Stomach (tissue), 9 donors: ENCODE results near the gene ARHGAP35. TPM values are rescaled to one million over a fixed set of nuclear protein-coding genes. Genes with fewer than 3 reads are reported as not detected.

ENCODE experiments used
- DNase-seq, 2 donors: peaks; one replicate each; pipeline versions ENCODE4 v3.0.0 to v3.0.0-alpha.2; 2013 to 2019
- H3K27ac ChIP-seq, 5 donors: fragments of 200-600 bp in 4 of 5; sonication (generic) in 4 of 5; one replicate each; pipeline ENCODE4 v1.5.1; 2013 to 2019; ENCODE audit warnings: mild to moderate bottlenecking in 1 of 5, moderate library complexity in 1 of 5
- H3K27me3 ChIP-seq, 3 donors: fragments of 200-600 bp; sonication (generic); one replicate each; pipeline ENCODE4 v1.5.1; 2017 to 2019; ENCODE audit warnings: mixed run types in 1 of 3
- H3K36me3 ChIP-seq, 4 donors: fragments of 200-600 bp; sonication (generic); 1 replicate in 3 of 4; 2 replicates in 1 of 4; pipeline ENCODE4 v1.5.1; 2016 to 2019
- H3K4me1 ChIP-seq, 4 donors: fragments of 200-600 bp; sonication (generic); one replicate each; pipeline ENCODE4 v1.5.1; 2016 to 2019
- H3K4me3 ChIP-seq, 4 donors: fragments of 200-600 bp; sonication (generic) in 3 of 4; one replicate each; pipeline ENCODE4 v1.5.1; 2016 to 2019; ENCODE audit warnings: mild to moderate bottlenecking in 1 of 4
- H3K9me3 ChIP-seq, 4 donors: fragments of 200-600 bp; sonication (generic); one replicate each; pipeline ENCODE4 v1.5.1; 2016 to 2019
- EP300 ChIP-seq: sonication (generic); formaldehyde crosslinking; IDR thresholded peaks from one replicate; pipeline ENCODE4 v1.6.1; 2017; ENCODE audit warnings: antibody characterized with exemption
- POLR2A ChIP-seq, 4 donors: fragments of 450-650 bp; IDR thresholded peaks; one replicate each; pipeline ENCODE4 v1.6.1; 2016; ENCODE audit warnings: antibody characterized with exemption in 4 of 4, control low read depth in 2 of 4, mild to moderate bottlenecking in 1 of 4, moderate library complexity in 1 of 4
- POLR2AphosphoS5 ChIP-seq, 3 donors: sonication (generic); formaldehyde crosslinking; IDR thresholded peaks; one replicate each; pipeline ENCODE4 v1.6.1; 2016; ENCODE audit warnings: antibody characterized with exemption in 3 of 3
- WGBS, 5 donors: extraction: QIAGEN DNeasy Blood & Tissue Kit in 3 of 5; methylation state at CpG; one replicate each; pipeline versions ENCODE4 v1.1.5 to v1.1.7; 2013 to 2018; 5-methylcytosine and 5-hydroxymethylcytosine counted together
- intact Hi-C: fragments of 100-400 bp; cut with DNase I; formaldehyde crosslinking; loops from one replicate; pipeline ENCODE4 v1.15.1; 2023; ENCODE audit warnings: low total_unique reads
- polyA plus RNA-seq, 3 donors: library from polyadenylated mRNA; stranded (reverse); fragments of 200-250 nt; gene quantifications; one replicate each; pipeline ENCODE4 v1.2.3, GENCODE V29; 2013
- total RNA-seq, 5 donors: library from RNA; depleted of rRNA; stranded (reverse); fragments of >200 nt; gene quantifications; one replicate each; pipeline versions ENCODE4 v1.1.0 to v1.2.3, GENCODE V29; 2014 to 2016
- TF ChIP-seq, protein P1 (sequence below), 7 experiments: fragments of 450-650 bp in 4 of 7; fragments of 200-600 bp in 3 of 7; sonication (generic) in 3 of 7; IDR thresholded peaks; one replicate each; pipeline ENCODE4 v1.5.1; 2016 to 2019; ENCODE audit warnings: antibody characterized with exemption in 7 of 7, control low read depth in 2 of 7, mild to moderate bottlenecking in 1 of 7
- donor health status: healthy with polysubstance abuse.
- donor health status: Bipolar disorder and iron deficiency.
- donor health status: healthy.

Gene ARHGAP35
- total and polyA plus RNA-seq, 8 donors, result 5.6 to 200 (median 19.7) TPM

DNA sequence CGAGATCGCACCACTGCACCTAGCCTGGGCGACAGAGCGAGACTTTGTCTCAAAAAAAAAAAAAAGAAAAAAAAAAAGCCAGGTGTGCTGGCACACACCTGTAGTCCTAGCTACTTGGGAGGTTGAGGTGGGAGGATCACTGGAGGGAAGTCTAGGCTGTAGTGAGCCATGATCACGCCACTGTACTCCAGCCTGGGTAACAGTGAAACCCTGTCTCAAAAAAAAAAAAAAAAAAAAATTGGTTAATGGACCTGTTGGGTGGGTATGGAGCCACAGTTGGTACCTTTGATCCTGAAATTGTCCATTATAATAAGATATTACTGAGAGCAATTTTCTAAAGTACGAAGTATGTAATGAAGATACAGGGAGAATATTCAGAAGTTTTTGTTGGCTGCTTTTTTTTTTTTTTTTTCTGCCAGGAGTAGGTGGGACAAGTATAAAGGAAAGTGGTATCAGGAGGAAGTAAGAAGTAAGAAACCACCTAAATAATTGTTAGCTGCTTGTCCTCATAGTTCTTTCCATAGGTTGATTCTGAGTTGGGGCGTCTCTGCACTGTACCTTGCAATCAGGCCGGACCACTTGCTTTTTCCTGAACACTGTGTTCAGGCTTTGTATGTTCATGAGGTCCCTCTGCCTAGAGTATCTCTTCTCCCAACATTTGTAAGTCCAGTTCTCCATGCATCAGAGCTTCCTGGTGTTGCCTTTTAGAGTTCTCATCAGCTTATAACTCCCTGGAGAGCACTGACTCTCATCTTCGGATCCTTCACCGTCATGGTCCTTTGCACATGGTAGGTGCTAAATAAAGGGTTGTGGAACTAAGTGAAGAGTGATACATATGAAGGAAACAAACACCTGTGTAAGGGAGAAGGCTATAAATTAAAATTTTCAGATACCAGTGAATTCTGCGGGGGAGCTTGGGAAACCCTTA, 31.7 kb downstream of the ARHGAP35 start:
- 88 to 95% (median 93%) methylated on average over 11 of the region's 11 CpGs for WGBS, 5 donors
- Histone ChIP-seq H3K9me3 (no peaks in the 10 kb centered on the region), H3K4me3 (no peak overlapping the region), H3K4me1 (peaks cover 0 to 37% (median 9%) of the 10 kb centered on the region in 4 donors), H3K36me3 (no peaks in the 10 kb centered on the region), H3K27ac (no peak overlapping the region), H3K27me3 (no peaks in the 10 kb centered on the region)
- TF ChIP-seq EP300, result no peak
- TF ChIP-seq POLR2AphosphoS5 (IDR thresholded peaks at IDR 0.05), result no peak
- TF ChIP-seq POLR2A (IDR thresholded peaks at IDR 0.05), result no peak
- TF ChIP-seq, protein P1, sequence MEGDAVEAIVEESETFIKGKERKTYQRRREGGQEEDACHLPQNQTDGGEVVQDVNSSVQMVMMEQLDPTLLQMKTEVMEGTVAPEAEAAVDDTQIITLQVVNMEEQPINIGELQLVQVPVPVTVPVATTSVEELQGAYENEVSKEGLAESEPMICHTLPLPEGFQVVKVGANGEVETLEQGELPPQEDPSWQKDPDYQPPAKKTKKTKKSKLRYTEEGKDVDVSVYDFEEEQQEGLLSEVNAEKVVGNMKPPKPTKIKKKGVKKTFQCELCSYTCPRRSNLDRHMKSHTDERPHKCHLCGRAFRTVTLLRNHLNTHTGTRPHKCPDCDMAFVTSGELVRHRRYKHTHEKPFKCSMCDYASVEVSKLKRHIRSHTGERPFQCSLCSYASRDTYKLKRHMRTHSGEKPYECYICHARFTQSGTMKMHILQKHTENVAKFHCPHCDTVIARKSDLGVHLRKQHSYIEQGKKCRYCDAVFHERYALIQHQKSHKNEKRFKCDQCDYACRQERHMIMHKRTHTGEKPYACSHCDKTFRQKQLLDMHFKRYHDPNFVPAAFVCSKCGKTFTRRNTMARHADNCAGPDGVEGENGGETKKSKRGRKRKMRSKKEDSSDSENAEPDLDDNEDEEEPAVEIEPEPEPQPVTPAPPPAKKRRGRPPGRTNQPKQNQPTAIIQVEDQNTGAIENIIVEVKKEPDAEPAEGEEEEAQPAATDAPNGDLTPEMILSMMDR (IDR thresholded peaks at IDR 0.05), result no peak
- no peak for DNase-seq
- intact Hi-C loops, result no loop called here

DNA sequence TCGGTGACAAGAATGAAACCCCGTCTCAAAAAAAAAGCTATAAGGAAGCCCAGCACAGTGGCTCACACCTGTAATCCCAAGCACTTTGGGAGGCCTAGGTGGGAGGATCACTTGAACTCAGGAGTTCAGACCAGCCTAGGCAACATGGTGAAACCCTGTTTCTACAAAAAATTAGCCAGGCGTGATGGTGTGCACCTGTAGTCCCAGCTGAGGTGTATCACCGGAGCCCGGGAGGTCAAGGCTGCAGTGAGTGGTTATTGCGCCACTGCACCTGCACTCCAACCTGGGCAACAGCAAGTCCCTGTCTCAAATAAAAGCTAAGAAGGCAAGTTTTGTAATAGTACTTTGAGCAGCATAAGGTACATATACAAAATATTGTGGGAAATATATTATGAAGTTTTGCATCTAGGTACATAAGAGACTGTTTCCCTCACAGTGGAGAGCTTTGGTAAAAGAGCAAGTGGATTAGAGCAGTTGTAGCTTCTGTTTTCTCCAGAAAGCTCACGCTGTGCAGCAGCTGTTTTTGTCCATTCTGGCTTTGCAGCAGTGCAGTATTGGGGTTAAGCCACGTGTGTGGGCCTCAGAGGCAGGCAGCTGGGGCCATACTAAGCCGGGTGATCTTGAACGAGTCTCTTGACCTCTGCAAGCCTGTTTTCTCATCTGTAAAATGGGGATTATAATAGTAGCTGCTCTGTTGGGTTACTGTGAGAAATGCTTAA, 35.4 kb downstream of the ARHGAP35 start:
- intact Hi-C loops, result no loop called here
- Histone ChIP-seq H3K27me3 (no peaks in the 10 kb centered on the region), H3K4me3 (no peak overlapping the region), H3K36me3 (no peaks in the 10 kb centered on the region), H3K27ac (no peak overlapping the region), H3K9me3 (no peaks in the 10 kb centered on the region), H3K4me1 (peaks cover 0 to 45% (median 13%) of the 10 kb centered on the region in 4 donors)
- TF ChIP-seq POLR2AphosphoS5 (IDR thresholded peaks at IDR 0.05) (no peak), POLR2A (IDR thresholded peaks at IDR 0.05) (no peak), EP300 (no peak)
- TF ChIP-seq, protein P1 (IDR thresholded peaks at IDR 0.05), result no peak
- no peak for DNase-seq
- WGBS, 5 donors, result 82 to 92% (median 89%) methylated on average over 10 of the region's 10 CpGs

DNA sequence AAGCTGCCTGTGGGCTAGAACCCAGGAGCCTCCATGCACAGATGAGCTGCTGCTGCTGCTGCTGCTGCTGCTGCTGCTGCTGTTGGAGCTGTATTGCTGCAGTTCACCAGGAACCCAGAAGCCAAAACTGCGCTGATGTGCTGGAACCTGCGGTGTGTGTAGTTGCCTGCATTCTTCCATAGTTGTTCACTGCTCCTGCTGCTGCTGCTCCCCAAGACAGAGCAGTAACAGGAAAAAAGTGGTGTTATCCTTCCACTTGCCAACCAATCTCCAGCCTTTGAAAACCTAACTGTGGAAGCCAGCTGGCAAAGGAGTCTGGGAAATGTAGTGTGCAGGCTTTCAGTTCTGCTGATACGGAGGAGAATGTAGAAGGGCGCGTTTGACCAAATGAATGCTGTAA, 37.9 kb downstream of the ARHGAP35 start:
- TF ChIP-seq EP300 (no peak), POLR2AphosphoS5 (IDR thresholded peaks at IDR 0.05) (no peak), POLR2A (IDR thresholded peaks at IDR 0.05) (no peak)
- TF ChIP-seq, protein P1 (IDR thresholded peaks at IDR 0.05), result no peak
- peaks cover 23 to 57% (median 34%) of the 10 kb centered on the region in 4 donors for H3K4me1 ChIP-seq
- no peak overlapping the region for H3K4me3 ChIP-seq
- DNase-seq, result peak in 1 of 2 donors; percentile 68
- H3K36me3 ChIP-seq, result no peaks in the 10 kb centered on the region
- intact Hi-C loops, result no loop called here
- H3K27ac ChIP-seq, result no peak overlapping the region
- H3K9me3 ChIP-seq, result no peaks in the 10 kb centered on the region
- 34 to 77% (median 63%) methylated on average over 4 to 5 of the region's 5 CpGs for WGBS, 5 donors
- no peaks in the 10 kb centered on the region for H3K27me3 ChIP-seq

DNA sequence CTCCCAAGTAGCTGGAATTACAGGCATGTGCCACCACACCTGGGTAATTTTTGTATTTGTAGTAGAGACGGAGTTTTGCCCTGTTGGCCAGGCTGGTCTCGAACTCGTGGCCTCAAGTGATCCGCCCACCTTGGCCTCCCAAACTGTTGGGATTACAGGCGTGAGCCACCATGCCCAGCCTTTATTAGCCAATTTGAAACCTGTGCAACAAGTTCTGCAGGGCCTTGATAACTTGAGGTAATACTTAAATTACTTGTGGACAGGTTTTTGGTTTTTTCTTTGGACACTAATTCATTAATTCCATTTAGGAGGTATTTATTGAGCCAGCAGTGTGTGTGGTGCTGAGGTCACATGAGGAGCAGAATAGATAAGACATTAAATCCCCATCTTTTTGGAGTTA, 39.5 kb downstream of the ARHGAP35 start:
- Histone ChIP-seq H3K4me3 (no peak overlapping the region), H3K4me1 (peaks cover 23 to 61% (median 41%) of the 10 kb centered on the region in 4 donors), H3K27ac (no peak overlapping the region), H3K36me3 (no peaks in the 10 kb centered on the region), H3K27me3 (no peaks in the 10 kb centered on the region), H3K9me3 (no peaks in the 10 kb centered on the region)
- intact Hi-C loops, result no loop called here
- TF ChIP-seq EP300 (no peak), POLR2A (IDR thresholded peaks at IDR 0.05) (no peak), POLR2AphosphoS5 (IDR thresholded peaks at IDR 0.05) (no peak)
- TF ChIP-seq, protein P1 (IDR thresholded peaks at IDR 0.05), result no peak
- DNase-seq, result no peak
- WGBS, 5 donors, result 90 to 98% (median 93%) methylated on average over 5 of the region's 5 CpGs
